ENCODE results near the gene ACO1. TPM values are rescaled to one million over a fixed set of nuclear protein-coding genes. Genes with fewer than 3 reads are reported as not detected.

ACO1 gene
- 50.8 and 52.9 TPM in 2 replicates for total RNA-seq

GRCh38 chr9:32384364-32385151, at the start of gene ACO1:
ACO1 (plus strand) TSS chr9:32384643; CDS start chr9:32405507, 20,864 bp downstream.

Other genes with a start within 250 kb of the ACO1 start
- gene RIGI, start 141.6 kb downstream of the ACO1 start, total RNA-seq: 3.4 and 4.4 TPM in 2 replicates
- gene SMIM27, start 167.7 kb downstream of the ACO1 start, total RNA-seq: 6.8 and 7.7 TPM in 2 replicates
- 9.1 and 10.9 TPM in 2 replicates for gene TOPORS, start 167.9 kb downstream of the ACO1 start, total RNA-seq
- gene NDUFB6, start 188.5 kb downstream of the ACO1 start, total RNA-seq: 62.3 and 76.0 TPM in 2 replicates

Data from bronchus fibroblast of lung (primary cell).